Esophagus muscularis mucosa (tissue), 4 donors: ENCODE data around the gene WDFY3.

Experiments
- CTCF ChIP-seq, 3 experiments: fragments of 200-600 bp in 2 of 3; fragments of 450-650 bp in 1 of 3; sonication (generic) in 2 of 3; IDR thresholded peaks; one replicate each; pipeline ENCODE4 v1.5.1; 2017 to 2019; ENCODE audit warnings: antibody characterized with exemption in 3 of 3, mild to moderate bottlenecking in 2 of 3, moderate library complexity in 1 of 3
- EP300 ChIP-seq: sonication (generic); formaldehyde crosslinking; IDR thresholded peaks from one replicate; pipeline ENCODE4 v1.6.1; 2017; ENCODE audit warnings: antibody characterized with exemption
- POLR2A ChIP-seq: fragments of 450-650 bp; IDR thresholded peaks from one replicate; pipeline ENCODE4 v1.6.1; 2017; ENCODE audit warnings: antibody characterized with exemption, moderate library complexity, mild to moderate bottlenecking, low read depth
- POLR2AphosphoS5 ChIP-seq, 2 donors: sonication (generic); formaldehyde crosslinking; IDR thresholded peaks; one replicate each; pipeline ENCODE4 v1.6.1; 2017; ENCODE audit warnings: antibody characterized with exemption in 2 of 2

- TF ChIP-seq POLR2A (no peak), CTCF (IDR thresholded peaks at IDR 0.05) (no peak), POLR2AphosphoS5 (IDR thresholded peaks at IDR 0.05) (no peak), EP300 (no peak)
Observed at GRCh38 chr4:84852081-84852480, 114.4 kb downstream of the WDFY3 start.
